DOHH2 (cell line): ENCODE data around the gene ODC1.

Experiments used
- EZH2phosphoT487 ChIP-seq: fragments of 200-600 bp; sonication (generic); IDR thresholded peaks from 2 replicates; pipeline ENCODE4 v1.6.1; 2017; ENCODE audit warnings: borderline replicate concordance, mild to moderate bottlenecking, antibody characterized with exemption, low read length, moderate library complexity, mixed read lengths
- TF ChIP-seq, protein P1 (sequence below): fragments of 200-600 bp; sonication (generic); IDR thresholded peaks from one replicate; pipeline ENCODE4 v1.5.1; 2014; ENCODE audit warnings: antibody characterized with exemption, mild to moderate bottlenecking, low read depth, low read length; ENCODE audit not compliant: poor library complexity, severe bottlenecking

DNA sequence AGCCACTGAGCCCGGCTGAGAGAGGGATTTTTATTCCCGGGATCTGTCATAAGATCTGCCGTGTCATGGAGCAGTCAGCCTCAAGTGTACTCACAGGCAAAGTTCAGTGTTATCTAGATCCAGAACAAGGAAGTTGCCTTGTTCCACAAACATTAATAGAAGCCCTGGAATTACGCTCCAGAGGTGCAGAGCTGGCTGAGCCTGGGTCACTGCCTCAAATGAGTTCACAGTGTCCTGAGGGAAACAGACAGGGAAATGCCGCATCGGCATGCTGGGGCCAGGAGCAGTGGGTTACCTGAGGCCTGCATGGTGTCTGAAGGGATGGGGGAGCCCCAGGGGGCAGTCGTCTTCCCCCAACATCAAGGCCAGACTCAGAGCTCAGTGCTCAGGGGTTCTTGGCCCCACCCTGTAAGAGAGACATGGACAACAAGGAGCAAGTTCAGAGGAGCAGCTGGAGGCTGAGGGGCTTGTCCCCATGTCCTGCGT, 42.7 kb upstream of the ODC1 start:
- TF ChIP-seq, protein P1, sequence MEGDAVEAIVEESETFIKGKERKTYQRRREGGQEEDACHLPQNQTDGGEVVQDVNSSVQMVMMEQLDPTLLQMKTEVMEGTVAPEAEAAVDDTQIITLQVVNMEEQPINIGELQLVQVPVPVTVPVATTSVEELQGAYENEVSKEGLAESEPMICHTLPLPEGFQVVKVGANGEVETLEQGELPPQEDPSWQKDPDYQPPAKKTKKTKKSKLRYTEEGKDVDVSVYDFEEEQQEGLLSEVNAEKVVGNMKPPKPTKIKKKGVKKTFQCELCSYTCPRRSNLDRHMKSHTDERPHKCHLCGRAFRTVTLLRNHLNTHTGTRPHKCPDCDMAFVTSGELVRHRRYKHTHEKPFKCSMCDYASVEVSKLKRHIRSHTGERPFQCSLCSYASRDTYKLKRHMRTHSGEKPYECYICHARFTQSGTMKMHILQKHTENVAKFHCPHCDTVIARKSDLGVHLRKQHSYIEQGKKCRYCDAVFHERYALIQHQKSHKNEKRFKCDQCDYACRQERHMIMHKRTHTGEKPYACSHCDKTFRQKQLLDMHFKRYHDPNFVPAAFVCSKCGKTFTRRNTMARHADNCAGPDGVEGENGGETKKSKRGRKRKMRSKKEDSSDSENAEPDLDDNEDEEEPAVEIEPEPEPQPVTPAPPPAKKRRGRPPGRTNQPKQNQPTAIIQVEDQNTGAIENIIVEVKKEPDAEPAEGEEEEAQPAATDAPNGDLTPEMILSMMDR, result no peak
- no peak for TF ChIP-seq EZH2phosphoT487
